ENCODE data around the gene DSCAML1.

DNA sequence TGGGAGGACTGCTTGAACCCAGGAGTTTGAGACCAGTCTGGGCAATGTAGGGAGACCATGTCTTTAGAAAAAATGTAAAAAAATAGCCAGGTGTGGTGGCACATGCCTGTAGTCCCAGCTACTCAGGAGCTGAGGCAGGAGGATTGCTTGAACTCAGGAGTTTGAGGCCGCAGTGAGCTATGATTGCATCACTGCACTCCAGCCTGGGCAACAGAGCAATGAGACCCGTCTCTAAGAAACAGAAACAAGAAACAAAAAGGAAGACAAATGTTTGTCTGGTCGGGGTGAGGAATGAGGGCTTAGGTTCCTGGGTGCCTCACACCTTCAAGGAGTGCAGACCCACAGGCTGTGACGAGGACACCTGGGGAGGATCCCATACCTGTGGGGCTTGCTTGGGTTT, 277.4 kb downstream of the DSCAML1 start:
- TF ChIP-seq, protein P1, sequence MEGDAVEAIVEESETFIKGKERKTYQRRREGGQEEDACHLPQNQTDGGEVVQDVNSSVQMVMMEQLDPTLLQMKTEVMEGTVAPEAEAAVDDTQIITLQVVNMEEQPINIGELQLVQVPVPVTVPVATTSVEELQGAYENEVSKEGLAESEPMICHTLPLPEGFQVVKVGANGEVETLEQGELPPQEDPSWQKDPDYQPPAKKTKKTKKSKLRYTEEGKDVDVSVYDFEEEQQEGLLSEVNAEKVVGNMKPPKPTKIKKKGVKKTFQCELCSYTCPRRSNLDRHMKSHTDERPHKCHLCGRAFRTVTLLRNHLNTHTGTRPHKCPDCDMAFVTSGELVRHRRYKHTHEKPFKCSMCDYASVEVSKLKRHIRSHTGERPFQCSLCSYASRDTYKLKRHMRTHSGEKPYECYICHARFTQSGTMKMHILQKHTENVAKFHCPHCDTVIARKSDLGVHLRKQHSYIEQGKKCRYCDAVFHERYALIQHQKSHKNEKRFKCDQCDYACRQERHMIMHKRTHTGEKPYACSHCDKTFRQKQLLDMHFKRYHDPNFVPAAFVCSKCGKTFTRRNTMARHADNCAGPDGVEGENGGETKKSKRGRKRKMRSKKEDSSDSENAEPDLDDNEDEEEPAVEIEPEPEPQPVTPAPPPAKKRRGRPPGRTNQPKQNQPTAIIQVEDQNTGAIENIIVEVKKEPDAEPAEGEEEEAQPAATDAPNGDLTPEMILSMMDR (IDR thresholded peaks at IDR 0.05), result no peak
- TF ChIP-seq EP300 (IDR thresholded peaks at IDR 0.05) (no peak), POLR2A (IDR thresholded peaks at IDR 0.05) (no peak), POLR2AphosphoS5 (IDR thresholded peaks at IDR 0.05) (no peak)
